ENCODE data around the gene GALNT2.

Gene GALNT2

DNA sequence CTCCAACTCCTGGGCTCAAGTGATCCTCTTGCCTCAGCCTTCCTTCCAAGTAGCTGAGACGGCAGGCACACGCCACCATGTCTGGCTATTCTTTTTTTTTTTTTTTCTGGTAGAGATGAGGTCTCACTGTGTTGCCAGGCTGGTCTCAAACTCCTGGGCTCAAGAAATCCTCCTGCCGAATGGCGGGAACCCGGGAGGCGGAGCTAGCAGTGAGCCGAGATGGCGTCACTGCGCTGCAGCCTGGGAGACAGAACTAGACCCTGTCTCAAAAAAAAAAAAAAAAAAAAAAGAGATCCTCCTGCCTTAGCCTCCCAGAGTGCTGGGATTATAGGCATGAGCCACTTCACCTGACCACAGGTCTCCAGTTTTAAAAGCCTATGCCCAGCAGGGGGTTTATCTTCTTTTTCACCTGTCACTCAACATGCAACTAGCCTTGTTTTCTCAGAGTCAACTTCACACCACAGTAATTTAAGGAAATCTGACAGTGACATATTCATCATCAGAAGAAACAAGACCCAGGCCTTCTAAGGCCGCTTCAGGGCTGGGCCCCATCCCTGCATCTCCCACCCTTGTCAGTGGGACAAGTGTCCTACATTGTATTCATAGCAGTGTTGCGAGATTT, 38.3 kb upstream of the GALNT2 start:
- TF ChIP-seq CTCF (IDR thresholded peaks at IDR 0.05; ENCODE audit: insufficient read depth, low read depth, low read length, missing control alignments) = no peak
- no peak overlapping the region for H3K4me3 ChIP-seq (ENCODE audit: low read length)
- DNase-seq (ENCODE audit: low read depth) = no peak

DNA sequence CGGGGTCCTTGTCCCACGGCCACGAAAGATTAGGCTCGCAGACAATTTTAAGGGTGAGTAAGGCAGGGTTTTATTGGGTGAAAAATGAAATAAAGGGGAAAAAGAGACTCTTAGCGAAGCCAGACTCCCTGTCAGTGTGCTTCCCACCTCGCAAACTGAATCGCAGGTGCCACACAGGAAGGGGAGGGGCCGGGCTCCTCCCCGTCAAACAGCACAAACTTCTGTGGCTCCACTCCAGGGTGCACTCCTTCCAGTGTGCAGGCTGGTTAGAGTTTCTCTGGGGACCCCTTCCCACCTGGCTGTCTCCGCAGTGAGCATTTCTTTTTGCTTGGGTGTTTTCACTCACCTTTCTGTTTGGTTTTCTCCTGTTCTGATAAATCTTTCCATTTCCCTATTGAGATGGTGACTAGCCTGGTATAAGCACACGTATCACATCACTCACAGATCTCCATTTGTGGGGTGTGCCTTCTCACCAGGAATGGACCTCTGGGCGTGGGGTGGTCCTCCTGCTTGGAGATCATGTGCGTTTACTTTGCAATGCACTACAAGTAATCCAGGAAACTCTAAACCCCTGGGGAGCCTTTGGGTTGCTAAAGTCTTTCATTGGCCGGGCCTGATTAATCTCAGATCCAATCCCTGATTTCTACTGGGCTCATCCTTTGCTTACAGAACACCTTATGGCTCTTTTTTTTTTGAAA, 37.6 kb upstream of the GALNT2 start:
- TF ChIP-seq CTCF (IDR thresholded peaks at IDR 0.05; ENCODE audit: insufficient read depth, low read depth, low read length, missing control alignments) = no peak
- DNase-seq (ENCODE audit: low read depth) = no peak
- no peak overlapping the region for H3K4me3 ChIP-seq (ENCODE audit: low read length)

GRCh38 chr1:230030122-230030821, 36.8 kb upstream of the GALNT2 start:
- no peak overlapping the region for H3K4me3 ChIP-seq (ENCODE audit: low read length)
- TF ChIP-seq CTCF (IDR thresholded peaks at IDR 0.05; ENCODE audit: insufficient read depth, low read depth, low read length, missing control alignments) = no peak
- no peak for DNase-seq (ENCODE audit: low read depth)

- peak; percentile 68 for DNase-seq (ENCODE audit: low read depth)
- H3K4me3 ChIP-seq (ENCODE audit: low read length) = no peak overlapping the region
- no peak for TF ChIP-seq CTCF (IDR thresholded peaks at IDR 0.05; ENCODE audit: insufficient read depth, low read depth, low read length, missing control alignments)
These were observed 35.9 kb upstream of the GALNT2 start for GRCh38 chr1:230031131-230031530.

DNA sequence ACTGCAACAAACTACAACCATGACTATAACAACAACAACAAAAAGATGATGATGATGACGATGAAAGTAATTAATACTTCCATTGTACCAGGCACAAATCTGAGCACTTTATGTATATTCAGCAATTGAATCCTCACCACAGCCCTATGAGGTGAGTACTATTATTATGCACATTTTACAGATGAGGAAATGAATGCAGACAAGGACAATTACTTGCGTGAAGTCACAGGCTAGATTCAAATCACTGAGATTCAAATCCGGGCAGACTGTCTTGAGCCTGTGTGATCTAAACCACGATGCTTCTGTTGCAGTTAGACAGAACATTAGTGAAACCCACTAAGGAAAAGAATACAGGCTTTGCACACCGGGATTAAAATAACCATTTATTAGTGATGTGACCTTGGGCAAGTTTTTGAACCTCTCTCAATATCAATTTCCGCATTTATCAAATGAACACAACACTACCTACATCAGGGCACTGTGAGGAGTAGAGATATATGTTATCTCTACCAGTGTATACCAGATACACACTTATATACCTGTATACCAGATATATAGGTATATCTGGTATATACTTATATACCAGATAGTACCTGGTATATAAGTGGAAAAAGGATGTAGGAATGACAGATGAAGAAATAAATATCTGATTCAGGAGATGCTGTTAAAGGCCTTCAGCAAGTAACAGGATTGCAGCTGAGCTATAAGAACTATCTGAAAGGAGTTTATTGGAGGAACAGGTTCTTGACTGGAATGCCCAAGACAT, 34.3 kb upstream of the GALNT2 start:
- H3K4me3 ChIP-seq (ENCODE audit: low read length) = no peak overlapping the region
- DNase-seq (ENCODE audit: low read depth) = no peak
- TF ChIP-seq CTCF (IDR thresholded peaks at IDR 0.05; ENCODE audit: insufficient read depth, low read depth, low read length, missing control alignments) = no peak

GRCh38 chr1:230037261-230037660, 29.8 kb upstream of the GALNT2 start:
- no peak for DNase-seq (ENCODE audit: low read depth)
- TF ChIP-seq CTCF (IDR thresholded peaks at IDR 0.05; ENCODE audit: insufficient read depth, low read depth, low read length, missing control alignments) = no peak
- H3K4me3 ChIP-seq (ENCODE audit: low read length) = no peak overlapping the region

Measured in epithelial cell of esophagus (primary cell).